HEK293T (cell line): ENCODE measurements around the gene CIZ1.

Experiments
- ARNT ChIP-seq: fragments of 450-650 bp; IDR thresholded peaks from 2 replicates; pipeline ENCODE4 v1.6.1; 2017; ENCODE audit warnings: mild to moderate bottlenecking
- ELF4 ChIP-seq: fragments of 450-650 bp; IDR thresholded peaks from 2 replicates; pipeline ENCODE4 v1.6.1; 2017; ENCODE audit warnings: antibody characterized with exemption
- FOXK2 ChIP-seq: fragments of 450-650 bp; IDR thresholded peaks from 2 replicates; pipeline ENCODE4 v1.6.1; 2016; ENCODE audit warnings: mild to moderate bottlenecking
- L3MBTL2 ChIP-seq: fragments of 450-650 bp; conservative IDR thresholded peaks from 2 replicates; pipeline ENCODE4 v1.6.1; 2016; ENCODE audit warnings: mild to moderate bottlenecking
- NFRKB ChIP-seq: fragments of 450-650 bp; IDR thresholded peaks from 2 replicates; pipeline ENCODE4 v1.6.1; 2016; ENCODE audit warnings: mild to moderate bottlenecking, moderate library complexity
- PKNOX1 ChIP-seq: fragments of 450-650 bp; IDR thresholded peaks from 2 replicates; pipeline ENCODE4 v1.6.1; 2016

GRCh38 chr9:128120061-128120740 is 71.2 kb downstream of the CIZ1 start:
- TF ChIP-seq L3MBTL2 = no peak
- no peak for TF ChIP-seq ELF4
- no peak for TF ChIP-seq ARNT
- no peak for TF ChIP-seq NFRKB
- TF ChIP-seq PKNOX1 = no peak
- no peak for TF ChIP-seq FOXK2
